ENCODE measurements around the gene DDX53.

DDX53 gene

GRCh38 chrX:22999696-23000223 lies at the start of gene DDX53:
DDX53 (plus strand) TSS chrX:22999960; CDS start chrX:23000058, 98 bp downstream.
- DNase-seq: peak; percentile 45

DNA sequence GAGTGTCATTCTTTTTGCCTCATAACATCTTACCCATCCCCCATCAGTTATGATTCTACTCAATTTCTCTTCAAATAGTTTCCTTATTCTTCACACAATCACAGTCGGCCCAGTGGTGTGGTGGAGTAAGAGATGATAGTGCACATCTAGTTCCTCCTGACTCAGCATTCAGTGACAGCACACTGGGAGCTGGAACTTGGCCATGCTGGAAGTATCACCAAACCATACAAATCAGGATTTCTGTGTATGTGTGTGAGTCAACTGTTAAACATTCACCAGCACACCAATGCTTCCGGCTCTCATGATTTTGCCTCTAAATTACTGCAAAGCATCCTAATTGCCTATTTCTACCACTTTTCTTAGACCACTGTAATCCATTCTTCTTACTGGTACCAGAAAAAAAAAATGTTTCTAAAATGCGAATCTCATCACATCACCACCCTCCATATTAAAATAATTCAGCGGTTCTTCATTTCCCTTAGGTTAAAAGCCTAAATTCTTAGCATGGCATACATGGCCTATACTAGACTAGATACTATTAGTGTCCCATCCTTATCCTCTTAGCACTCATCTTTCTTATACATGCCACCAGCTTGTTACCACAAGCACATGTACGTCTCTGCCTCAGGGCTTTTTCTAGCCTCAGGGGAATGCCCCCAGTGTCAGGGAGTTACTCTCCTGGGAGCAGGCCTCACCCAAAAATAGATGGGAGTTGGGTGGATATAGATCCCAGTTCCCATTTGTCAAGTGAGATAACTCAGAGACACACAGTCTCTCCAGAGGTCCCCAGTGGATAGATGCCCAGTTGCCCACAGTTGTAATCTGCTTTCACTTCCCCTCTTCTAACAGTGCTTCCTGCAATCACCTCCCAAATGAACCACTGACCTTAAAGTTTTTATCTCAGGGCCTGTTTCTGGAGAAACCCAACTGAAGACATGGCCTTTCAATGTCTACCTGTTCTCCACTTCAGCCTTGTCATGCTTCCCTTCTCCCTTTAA lies 49.2 kb upstream of the DDX53 start:
- no peak for DNase-seq

GRCh38 chrX:22952010-22952409 lies 47.8 kb upstream of the DDX53 start:
- DNase-seq: no peak

- DNase-seq: no peak
Measured at GRCh38 chrX:22958250-22958649, 41.5 kb upstream of the DDX53 start.

DNA sequence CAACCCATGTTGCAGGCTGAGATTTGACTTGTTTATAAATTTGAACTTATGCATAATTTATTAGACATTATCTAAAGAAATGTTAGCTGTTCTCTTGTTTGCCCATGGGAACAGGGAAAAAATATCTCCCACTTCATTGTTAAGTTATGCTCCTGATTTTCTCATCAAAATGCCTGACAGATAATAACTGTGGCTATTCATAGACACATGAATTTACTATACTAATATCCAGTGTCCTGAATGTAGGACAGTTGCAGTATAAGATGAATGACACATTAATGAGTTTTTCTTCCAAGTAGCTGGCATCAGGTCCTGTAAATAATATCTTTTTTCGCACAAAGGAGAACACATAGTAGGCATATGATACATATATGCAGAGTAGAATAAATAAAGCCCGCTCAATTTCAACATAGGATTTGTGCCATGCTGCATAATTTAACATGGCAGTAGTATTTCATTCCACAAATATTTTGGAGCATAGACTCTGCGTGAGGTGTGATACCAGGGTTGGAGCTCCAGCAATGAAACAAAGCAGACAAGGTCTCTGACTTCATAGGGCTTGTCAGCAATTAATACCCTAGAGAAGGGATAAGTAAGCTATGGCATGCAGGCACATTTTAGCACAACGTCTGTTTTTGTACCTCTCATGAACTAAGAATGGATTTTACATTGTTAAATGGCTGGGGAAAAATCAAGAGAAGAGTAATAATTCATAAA lies 40.4 kb upstream of the DDX53 start:
- DNase-seq: no peak

DNA sequence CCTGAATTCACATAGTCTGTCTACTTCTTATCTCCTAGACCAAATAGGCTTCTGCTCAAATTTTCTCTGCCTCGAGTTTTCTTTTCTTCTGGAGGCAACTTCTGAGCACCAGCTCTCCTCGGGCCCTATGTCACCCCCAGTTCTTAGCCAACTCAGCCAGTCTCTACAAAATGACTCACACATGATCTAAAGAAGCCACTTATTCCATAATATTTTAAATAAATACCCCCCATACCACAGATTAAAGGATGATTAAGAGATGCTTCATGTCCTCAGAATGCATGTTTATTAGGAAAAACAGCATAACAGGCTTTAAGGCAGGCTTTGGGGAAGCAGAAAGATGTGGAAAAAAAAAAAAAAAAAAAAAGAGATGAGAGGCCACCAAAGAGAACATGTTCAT lies 36.6 kb upstream of the DDX53 start:
- no peak for DNase-seq

DNA sequence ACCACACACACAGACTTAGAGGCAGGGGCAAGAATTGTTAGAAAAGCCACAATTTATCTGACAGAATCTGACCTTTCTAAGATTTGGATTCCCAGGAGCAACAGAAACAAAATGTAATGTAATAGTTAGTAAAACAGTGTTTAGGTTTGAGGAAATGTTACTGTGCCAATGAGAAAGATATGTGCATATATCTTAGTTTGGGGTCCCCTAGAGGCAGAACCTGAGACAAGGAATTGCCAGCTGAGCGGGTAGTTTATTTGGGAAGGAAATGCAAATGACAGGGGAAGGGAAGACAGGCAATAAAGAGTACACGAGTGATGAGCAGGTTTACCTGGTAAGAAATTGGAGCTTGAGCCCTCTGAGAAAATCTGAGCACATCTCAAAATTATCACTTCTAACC lies 31.3 kb upstream of the DDX53 start:
- no peak for DNase-seq

- DNase-seq: no peak
Measured at GRCh38 chrX:22969411-22969810, 30.3 kb upstream of the DDX53 start.

GRCh38 chrX:22970861-22971260 lies 28.9 kb upstream of the DDX53 start:
- no peak for DNase-seq

GRCh38 chrX:22974616-22975015 lies 25.1 kb upstream of the DDX53 start:
- no peak for DNase-seq

- DNase-seq: no peak
Measured at GRCh38 chrX:22975786-22976185, 24.0 kb upstream of the DDX53 start.

DNA sequence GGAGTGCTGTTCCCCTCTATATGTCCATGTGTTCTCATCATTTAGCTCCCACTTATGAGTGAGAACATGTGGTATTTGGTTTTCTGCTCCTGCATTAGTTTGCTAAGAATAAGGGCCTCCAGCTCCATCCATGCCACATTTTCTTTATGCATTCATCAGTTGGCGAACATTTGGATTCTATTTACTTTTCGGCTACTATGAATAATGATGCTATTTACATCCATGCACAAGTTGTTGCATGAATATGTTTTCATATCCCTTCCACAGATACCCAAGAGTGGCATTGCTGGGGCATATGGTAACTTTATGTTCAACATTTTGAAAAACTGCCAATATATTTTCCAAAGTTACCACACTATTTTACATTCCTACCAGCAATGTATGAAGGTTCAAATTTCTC lies 13.8 kb upstream of the DDX53 start:
- DNase-seq: no peak

DNA sequence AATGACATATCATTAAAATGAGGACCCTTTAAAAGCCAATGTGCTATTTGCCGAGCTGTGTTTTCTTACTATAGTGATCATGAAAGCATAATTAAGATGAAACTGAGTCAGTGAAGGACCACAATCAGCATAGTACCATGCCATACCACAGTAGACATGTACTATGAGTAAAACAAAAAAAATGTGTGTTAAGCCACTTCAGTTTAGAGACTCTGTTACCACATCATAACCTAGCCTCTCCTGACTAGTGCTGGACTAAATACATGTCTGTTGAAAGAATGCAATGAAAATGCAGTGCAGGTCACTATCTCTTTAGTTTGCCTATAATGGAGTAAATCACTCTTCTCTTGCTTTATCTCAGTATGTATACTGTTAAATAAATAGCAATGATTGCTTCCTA lies 12.3 kb upstream of the DDX53 start:
- no peak for DNase-seq

- no peak for DNase-seq
Measured at GRCh38 chrX:23003116-23003515, 3.4 kb downstream of the DDX53 start.

DNA sequence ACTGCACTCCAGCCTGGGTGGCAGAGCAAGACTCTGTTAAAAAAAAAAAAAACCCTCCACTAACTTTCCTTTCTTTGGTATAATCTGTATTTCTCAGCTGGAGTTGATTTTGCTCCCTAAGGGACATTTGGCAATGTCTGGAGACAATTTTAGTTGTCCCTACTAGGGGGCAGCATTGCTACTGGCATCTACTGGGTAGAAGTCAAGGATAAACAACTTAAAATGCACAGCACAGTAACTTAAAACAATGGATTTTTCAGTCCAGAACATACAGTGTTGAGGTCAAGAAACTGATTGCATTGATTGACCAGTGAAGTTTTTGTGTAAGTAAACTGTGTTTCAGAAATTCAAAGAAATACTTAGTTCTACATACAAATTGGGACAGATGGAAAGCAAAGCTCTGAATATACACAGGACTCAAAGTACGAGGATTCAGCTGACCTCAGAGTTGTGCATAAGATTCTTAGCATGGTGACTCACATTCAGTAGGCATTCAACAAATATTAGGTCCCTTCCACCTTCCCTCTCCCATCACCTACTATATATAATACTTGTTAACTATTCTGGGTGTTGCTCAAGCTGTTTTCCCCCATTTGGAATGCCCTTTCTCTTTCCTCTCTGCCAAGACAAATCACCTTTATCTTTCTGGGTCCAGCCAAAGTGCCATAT lies 8.8 kb downstream of the DDX53 start:
- DNase-seq: no peak

- no peak for DNase-seq
Measured at GRCh38 chrX:23012162-23012561, 12.4 kb downstream of the DDX53 start.

DNA sequence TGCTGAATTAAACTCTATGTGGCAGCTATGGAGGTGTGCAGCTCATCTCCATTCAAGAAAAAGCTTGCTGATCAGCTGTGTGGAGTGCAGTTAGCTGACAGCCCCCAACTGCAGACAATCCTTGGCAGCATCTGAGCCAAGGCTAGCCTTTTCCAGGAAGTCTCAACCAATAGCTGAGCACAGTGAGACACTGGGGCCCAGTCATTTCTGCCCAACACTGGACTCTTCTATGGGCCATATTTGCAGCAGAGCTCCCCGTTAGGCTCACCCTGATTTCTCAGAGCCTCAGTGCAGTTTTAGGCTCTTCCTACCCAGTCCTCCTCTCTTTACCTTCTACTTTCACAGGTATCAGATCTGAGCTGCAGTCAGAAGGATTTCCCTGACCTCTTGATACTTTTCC lies 12.9 kb downstream of the DDX53 start:
- no peak for DNase-seq

GRCh38 chrX:23013366-23013765 lies 13.6 kb downstream of the DDX53 start:
- DNase-seq: no peak

DNA sequence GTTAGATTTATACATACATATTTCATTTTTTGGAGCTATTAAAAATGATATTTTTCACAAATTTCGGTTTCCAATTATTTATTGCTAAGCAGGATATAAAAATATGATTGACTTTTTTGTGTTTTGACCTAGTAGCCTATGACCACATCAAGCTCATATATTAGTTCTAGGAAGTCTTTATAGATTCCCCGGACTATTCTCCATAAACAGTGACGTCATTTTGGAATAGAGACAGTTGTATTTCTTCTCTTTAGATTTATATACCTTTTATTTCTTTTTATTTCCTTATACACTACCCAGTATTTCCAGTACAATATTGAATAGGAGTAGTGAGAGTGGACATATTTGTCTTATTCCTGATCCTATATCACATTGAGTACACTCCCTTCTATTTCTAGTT lies 31.8 kb downstream of the DDX53 start:
- DNase-seq: no peak

DNA sequence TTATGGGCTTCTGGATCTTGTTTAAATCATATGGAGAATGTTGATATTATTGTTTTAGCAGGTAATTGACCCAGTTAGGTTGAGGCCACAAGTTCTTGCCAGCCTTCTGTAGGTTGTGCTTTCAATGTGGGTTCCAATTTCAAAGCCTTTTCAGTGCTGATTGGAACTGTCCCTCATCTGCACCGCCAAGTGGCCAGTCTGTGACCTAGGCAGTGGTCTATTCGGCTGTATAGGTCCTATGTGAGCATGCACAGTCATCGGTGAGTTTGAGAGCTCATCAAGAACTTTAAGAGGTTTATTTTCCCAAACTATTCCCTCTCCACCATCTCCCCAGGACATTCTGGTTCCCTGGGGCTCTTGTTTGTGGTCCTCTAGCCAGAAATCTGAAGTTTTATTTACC lies 35.7 kb downstream of the DDX53 start:
- DNase-seq: no peak

- DNase-seq: no peak
Measured at GRCh38 chrX:23046443-23046842, 46.7 kb downstream of the DDX53 start.

- DNase-seq: no peak
Measured at GRCh38 chrX:23048806-23049573, 49.2 kb downstream of the DDX53 start.

DNA sequence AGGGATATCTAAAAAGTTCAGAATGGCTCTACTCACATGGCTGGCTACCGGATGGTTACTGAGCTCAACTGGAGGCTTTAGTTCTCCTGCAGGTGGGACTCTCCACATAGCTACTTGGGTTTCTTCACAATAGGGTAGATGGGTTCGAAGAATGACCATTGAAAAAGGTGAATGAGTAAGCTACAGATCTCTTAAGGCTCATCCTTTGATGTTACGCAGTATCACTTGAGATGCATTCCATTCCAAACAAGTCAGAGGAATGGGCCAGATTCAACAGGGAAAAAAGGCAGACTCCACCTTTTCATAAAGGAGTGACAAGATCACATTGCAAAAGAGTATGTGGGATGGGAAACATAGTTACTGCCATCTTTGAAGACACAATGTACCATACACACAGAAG lies 52.6 kb downstream of the DDX53 start:
- DNase-seq: no peak

Data from NCI-H1436 treated with DMSO at 0.1 percent for 48 hours (cell line).